Endothelial cell of umbilical vein (primary cell): ENCODE data around the gene PDCD11. TPM values are rescaled to one million over a fixed set of nuclear protein-coding genes. Genes with fewer than 3 reads are reported as not detected.
"Not testable (repeated sequence)": the region's sequence is repeated elsewhere in the genome, so short reads cannot be mapped to it uniquely, and the experiment has no call there.

Experiments
- BruUV-seq: library from RNA; stranded (reverse); fragments of 400-500 nt; replicated peaks from 2 replicates; lab custom pipeline; 2021; lab: Mats Ljungman, UMichigan
- CTCF ChIA-PET: fragments of 300-600, 350-600 bp; sonication (Branson Sonifier 250); formaldehyde crosslinking; loops from one replicate; lab custom pipeline; 2021; ENCODE audit warnings: antibody characterized with exemption, inconsistent platforms; lab: Charles Lee
- POLR2A ChIA-PET: fragments of 300-600, 350-600 bp; sonication (Branson Sonifier 250); formaldehyde crosslinking; loops from one replicate; lab custom pipeline; 2021; ENCODE audit warnings: antibody characterized with exemption, inconsistent platforms; lab: Charles Lee
- DNase-seq: peaks from one replicate; pipeline ENCODE4 v3.0.0-alpha.2; 2011; ENCODE audit warnings: low read depth, low spot score
- FAIRE-seq: peaks from 2 replicates; lab custom pipeline; 2011; peaks lifted over from hg19 to GRCh38; lab: Jason Lieb, UNC
- H2AFZ ChIP-seq: 2 replicates; pipeline ENCODE4 v1.6.0; 2012; ENCODE audit warnings: low read depth, low read length, control low read depth, inconsistent platforms
- H3K27ac ChIP-seq: 2 replicates; pipeline ENCODE4 v1.5.1; 2011; ENCODE audit warnings: low read depth, mild to moderate bottlenecking, control low read depth, low read length, moderate library complexity; ENCODE audit not compliant: insufficient read depth
- H3K27me3 ChIP-seq, 2 experiments: 2 replicates each; pipeline versions ENCODE4 v1.6.0 to v1.6.1; 2011; ENCODE audit warnings: low read length in 2 of 2, mixed read lengths in 1 of 2; ENCODE audit not compliant: control insufficient read depth in 2 of 2, insufficient read depth in 2 of 2
- H3K36me3 ChIP-seq, 2 experiments: 2 replicates in 1 of 2; 3 replicates in 1 of 2; pipeline ENCODE4 v1.5.1; 2011; ENCODE audit warnings: low read length in 2 of 2, mild to moderate bottlenecking in 1 of 2, moderate library complexity in 1 of 2; ENCODE audit not compliant: control insufficient read depth in 2 of 2, insufficient read depth in 2 of 2; ENCODE audit errors: extremely low read depth in 1 of 2
- H3K4me1 ChIP-seq: 3 replicates; pipeline ENCODE4 v1.5.1; 2011; ENCODE audit warnings: mild to moderate bottlenecking, low read length; ENCODE audit not compliant: control insufficient read depth, insufficient read depth; ENCODE audit errors: extremely low read depth
- H3K4me2 ChIP-seq: 2 replicates; pipeline ENCODE4 v1.6.1; 2011; ENCODE audit warnings: low read length, control low read depth, mixed read lengths; ENCODE audit not compliant: insufficient read depth
- H3K4me3 ChIP-seq, 3 experiments: fragments of 200-600 bp in 1 of 3; sonication (generic), shearing (Covaris generic) in 1 of 3; replicated peaks in 1 of 3; 2 replicates each; pipeline ENCODE4 v1.5.1; 2011 to 2016; ENCODE audit warnings: control low read depth in 3 of 3, low read length in 3 of 3, mild to moderate bottlenecking in 2 of 3, inconsistent platforms in 1 of 3, low read depth in 1 of 3, moderate library complexity in 1 of 3; ENCODE audit not compliant: insufficient read depth in 1 of 3
- H3K79me2 ChIP-seq: 2 replicates; pipeline ENCODE4 v1.6.0; 2012; ENCODE audit warnings: low read length, inconsistent platforms; ENCODE audit not compliant: control insufficient read depth, insufficient read depth
- H3K9ac ChIP-seq: replicated peaks from 2 replicates; pipeline ENCODE3; 2011; ENCODE audit warnings: low read length, control low read depth; ENCODE audit not compliant: insufficient read depth; ENCODE audit errors: extremely low read depth
- H3K9me1 ChIP-seq: replicated peaks from 3 replicates; pipeline ENCODE4 v1.6.0; 2011; ENCODE audit warnings: mild to moderate bottlenecking, low read length; ENCODE audit not compliant: control insufficient read depth, insufficient read depth; ENCODE audit errors: extremely low read depth
- H3K9me3 ChIP-seq: replicated peaks from 2 replicates; pipeline ENCODE4 v1.5.1; 2012; ENCODE audit warnings: low read length, inconsistent platforms; ENCODE audit not compliant: control insufficient read depth, insufficient read depth
- H4K20me1 ChIP-seq: replicated peaks from 2 replicates; pipeline ENCODE3; 2011; ENCODE audit warnings: mild to moderate bottlenecking, low read length; ENCODE audit not compliant: control insufficient read depth, insufficient read depth; ENCODE audit errors: extremely low read depth
- JUN ChIP-seq: IDR thresholded peaks from 2 replicates; pipeline ENCODE4 v1.6.1; 2011; ENCODE audit warnings: borderline replicate concordance, low read depth; ENCODE audit not compliant: insufficient read length, insufficient read depth
- dilution Hi-C: fragments of 300-500 bp; cut with MboI; formaldehyde crosslinking; loops from one replicate; pipeline ENCODE4 v1.15.0; 2019; ENCODE audit warnings: low sequenced_read_pairs; ENCODE audit not compliant: extremely low pct_ligation_motif_present
- intact Hi-C: fragments of 100-400 bp; cut with micrococcal nuclease; formaldehyde crosslinking; loops from one replicate; pipeline ENCODE4 v1.10.0; 2022
- polyA plus RNA-seq, 4 experiments: library from polyadenylated mRNA; depleted of rRNA in 3 of 4; stranded (reverse) in 3 of 4; unstranded in 1 of 4; fragments of >200 nt; gene quantifications; 2 replicates each; pipeline versions ENCODE4 v1.2.1 to v1.2.3, GENCODE V29; 2011 to 2012; ENCODE audit warnings: missing spikeins in 1 of 4
- total RNA-seq: library from RNA; stranded (reverse); gene quantifications from 2 replicates; pipeline ENCODE4 v1.2.3, GENCODE V29; 2021
- TF ChIP-seq, protein P1 (sequence below), 2 donors: IDR thresholded peaks; 1 replicate in 1 of 2; 2 replicates in 1 of 2; pipeline ENCODE4 v1.5.1; 2011; ENCODE audit warnings: low read length in 2 of 2, mild to moderate bottlenecking in 2 of 2, moderate library complexity in 2 of 2, control low read depth in 1 of 2, inconsistent platforms in 1 of 2, low read depth in 1 of 2; ENCODE audit not compliant: insufficient read depth in 1 of 2; ENCODE audit errors: extremely low read depth in 1 of 2

The PDCD11 gene
- total and polyA plus RNA-seq, 2 donors (not counting 3 experiments of a cell fraction or from before 2014, with no cell fraction given), result 12.6 to 52.7 TPM

DNA sequence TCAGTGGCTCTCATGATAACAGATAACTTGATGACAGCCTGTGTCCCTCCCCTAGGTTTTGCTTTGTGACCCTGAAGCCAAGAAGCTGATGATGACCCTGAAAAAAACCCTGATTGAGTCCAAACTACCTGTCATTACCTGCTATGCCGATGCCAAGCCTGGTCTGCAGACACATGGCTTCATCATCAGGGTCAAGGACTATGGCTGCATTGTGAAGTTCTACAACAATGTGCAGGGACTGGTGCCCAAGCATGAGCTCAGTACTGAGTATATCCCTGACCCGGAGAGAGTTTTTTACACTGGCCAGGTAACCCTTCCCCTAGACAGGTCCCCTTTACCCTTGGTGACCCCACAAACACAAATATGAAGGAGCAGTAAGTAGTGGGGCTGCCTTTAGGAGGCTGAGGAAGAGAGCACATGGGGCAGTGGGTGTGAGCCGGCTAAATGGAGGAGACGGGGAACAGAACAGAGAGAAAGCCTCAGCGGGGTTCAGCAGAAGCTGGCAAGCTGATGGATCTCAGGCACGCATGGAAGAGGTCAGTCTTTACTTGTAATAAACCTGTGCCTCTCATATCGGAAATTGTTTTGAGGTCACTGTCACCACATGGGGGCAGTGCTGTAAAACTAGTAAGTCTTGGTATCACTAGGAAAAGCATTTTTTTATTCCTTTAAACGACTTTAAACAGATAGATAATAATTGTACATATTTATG lies 20.2 kb downstream of the PDCD11 start:
- TF ChIP-seq, protein P1, sequence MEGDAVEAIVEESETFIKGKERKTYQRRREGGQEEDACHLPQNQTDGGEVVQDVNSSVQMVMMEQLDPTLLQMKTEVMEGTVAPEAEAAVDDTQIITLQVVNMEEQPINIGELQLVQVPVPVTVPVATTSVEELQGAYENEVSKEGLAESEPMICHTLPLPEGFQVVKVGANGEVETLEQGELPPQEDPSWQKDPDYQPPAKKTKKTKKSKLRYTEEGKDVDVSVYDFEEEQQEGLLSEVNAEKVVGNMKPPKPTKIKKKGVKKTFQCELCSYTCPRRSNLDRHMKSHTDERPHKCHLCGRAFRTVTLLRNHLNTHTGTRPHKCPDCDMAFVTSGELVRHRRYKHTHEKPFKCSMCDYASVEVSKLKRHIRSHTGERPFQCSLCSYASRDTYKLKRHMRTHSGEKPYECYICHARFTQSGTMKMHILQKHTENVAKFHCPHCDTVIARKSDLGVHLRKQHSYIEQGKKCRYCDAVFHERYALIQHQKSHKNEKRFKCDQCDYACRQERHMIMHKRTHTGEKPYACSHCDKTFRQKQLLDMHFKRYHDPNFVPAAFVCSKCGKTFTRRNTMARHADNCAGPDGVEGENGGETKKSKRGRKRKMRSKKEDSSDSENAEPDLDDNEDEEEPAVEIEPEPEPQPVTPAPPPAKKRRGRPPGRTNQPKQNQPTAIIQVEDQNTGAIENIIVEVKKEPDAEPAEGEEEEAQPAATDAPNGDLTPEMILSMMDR (IDR thresholded peaks at IDR 0.05; ENCODE audit: extremely low read depth in 1 of 2, insufficient read depth in 1 of 2, low read depth in 1 of 2, low read length in 2 of 2), result peak; percentile 36 to 40
- no peak for TF ChIP-seq JUN
- dilution Hi-C loops, result no loop called here
- ChIA-PET CTCF (interaction anchor here (0.7 to 4.3 kb wide), 15 partner anchors 9 to 270 kb away, joined by 3 to 45 read pairs (median 5); partner anchors contain the start of genes ATP5MK, NEURL1 and PDCD11), POLR2A (no interaction called here)
- Histone ChIP-seq H2AFZ (no peak overlapping the region), H3K9me1 (no peaks in the 10 kb centered on the region), H3K79me2 (no peaks in the 10 kb centered on the region), H3K4me1 (no peaks in the 10 kb centered on the region), H3K4me3 (no peak overlapping the region), H3K27ac (no peak overlapping the region), H3K27me3 (no peaks in the 10 kb centered on the region), H3K9me3 (no peaks in the 10 kb centered on the region), H3K4me2 (no peak overlapping the region), H3K36me3 (peaks cover 46 to 65% of the 10 kb centered on the region in 2 experiments), H3K9ac (no peak overlapping the region), H4K20me1 (no peaks in the 10 kb centered on the region)
- FAIRE-seq (peak; percentile 84), DNase-seq (peak; percentile 70)
- BruUV-seq, result no TSS peak
- intact Hi-C loops, result loop anchor here (1.0 to 2.0 kb wide), 3 partner anchors 69 to 176 kb away; no protein-coding TSS in a partner anchor

DNA sequence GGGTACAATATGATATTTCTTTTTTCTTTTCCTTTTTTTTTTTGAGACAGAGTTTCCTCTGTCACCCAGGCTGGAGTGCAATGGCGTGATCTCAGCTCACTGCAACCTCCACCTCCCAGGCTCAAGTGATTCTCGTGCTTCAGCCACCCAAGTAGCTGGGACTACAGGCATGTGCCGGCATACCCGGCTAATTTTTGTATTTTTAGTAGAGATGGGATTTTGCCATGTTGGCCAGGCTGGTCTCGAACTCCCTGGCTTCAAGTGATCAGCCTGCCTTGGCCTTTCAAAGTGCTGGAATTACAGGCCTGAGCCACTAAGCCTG lies 20.7 kb downstream of the PDCD11 start:
- BruUV-seq, H3K79me2 ChIP-seq, H3K9me1 ChIP-seq, DNase-seq, H4K20me1 ChIP-seq, H3K27me3 ChIP-seq, H3K9ac ChIP-seq, dilution Hi-C loops, POLR2A ChIA-PET, H3K9me3 ChIP-seq, H3K4me1 ChIP-seq, H3K4me2 ChIP-seq, H3K27ac ChIP-seq, H2AFZ ChIP-seq, H3K4me3 ChIP-seq, FAIRE-seq: not testable (repeated sequence)
- peaks cover 46 to 65% of the 10 kb centered on the region in 2 experiments for H3K36me3 ChIP-seq
- intact Hi-C loops, result loop anchor here (1.0 to 2.0 kb wide), 3 partner anchors 68 to 176 kb away; no protein-coding TSS in a partner anchor
- CTCF ChIA-PET, result interaction anchor here (0.7 to 4.3 kb wide), 12 partner anchors 9 to 269 kb away, joined by 3 to 45 read pairs (median 8); partner anchors contain the start of gene NEURL1
